Liver (tissue), 9 donors: ENCODE measurements around the gene ITFG1. TPM values are rescaled to one million over a fixed set of nuclear protein-coding genes. Genes with fewer than 3 reads are reported as not detected.
"Not testable (repeated sequence)": the region's sequence is repeated elsewhere in the genome, so short reads cannot be mapped to it uniquely, and the experiment has no call there.

Experiments
- DNase-seq: peaks from one replicate; pipeline ENCODE4 v3.0.0-alpha.2; 2017; ENCODE audit warnings: low spot score
- H3K27ac ChIP-seq, 2 donors: one replicate each; pipeline ENCODE4 v1.7.0; 2013; ENCODE audit warnings: inconsistent platforms in 2 of 2, low read length in 2 of 2, control low read depth in 1 of 2, low read depth in 1 of 2, mild to moderate bottlenecking in 1 of 2
- H3K27me3 ChIP-seq, 4 donors: one replicate each; pipeline versions ENCODE4 v1.6.1 to v1.7.0; 2013; ENCODE audit warnings: low read length in 3 of 4, inconsistent platforms in 1 of 4, mild to moderate bottlenecking in 1 of 4, moderate library complexity in 1 of 4; ENCODE audit not compliant: control insufficient read depth in 4 of 4, insufficient read depth in 4 of 4
- H3K36me3 ChIP-seq, 4 donors: one replicate each; pipeline versions ENCODE4 v1.6.1 to v1.7.0; 2013; ENCODE audit warnings: low read length in 3 of 4, mild to moderate bottlenecking in 3 of 4, low read depth in 1 of 4, moderate library complexity in 1 of 4; ENCODE audit not compliant: control insufficient read depth in 4 of 4, insufficient read depth in 3 of 4
- H3K4me1 ChIP-seq, 4 donors: one replicate each; pipeline versions ENCODE4 v1.6.1 to v1.7.0; 2013; ENCODE audit warnings: low read length in 3 of 4, mild to moderate bottlenecking in 3 of 4, moderate library complexity in 1 of 4; ENCODE audit not compliant: control insufficient read depth in 4 of 4, insufficient read depth in 4 of 4
- H3K4me3 ChIP-seq, 3 donors: one replicate each; pipeline versions ENCODE4 v1.6.1 to v1.7.0; 2013; ENCODE audit warnings: low read length in 3 of 3, control low read depth in 1 of 3, low read depth in 1 of 3, mild to moderate bottlenecking in 1 of 3
- H3K9ac ChIP-seq, 2 donors: one replicate each; pipeline ENCODE4 v1.7.0; 2013; ENCODE audit warnings: low read length in 2 of 2, mild to moderate bottlenecking in 2 of 2, moderate library complexity in 2 of 2, control low read depth in 1 of 2, low read depth in 1 of 2
- H3K9me3 ChIP-seq, 4 donors: one replicate each; pipeline versions ENCODE4 v1.6.1 to v1.7.0; 2013; ENCODE audit warnings: low read length in 3 of 4; ENCODE audit not compliant: control insufficient read depth in 4 of 4
- ATF3 ChIP-seq: IDR thresholded peaks from 2 replicates; pipeline ENCODE4 v1.6.1; 2016; ENCODE audit warnings: antibody characterized with exemption
- EGR1 ChIP-seq, 2 donors: IDR thresholded peaks; 2 replicates each; pipeline ENCODE4 v1.6.1; 2016 to 2018; ENCODE audit warnings: antibody characterized with exemption in 2 of 2, low read depth in 2 of 2
- FOXA1 ChIP-seq: IDR thresholded peaks from 2 replicates; pipeline ENCODE4 v1.6.1; 2016; ENCODE audit warnings: antibody characterized with exemption
- FOXA2 ChIP-seq: IDR thresholded peaks from 2 replicates; pipeline ENCODE4 v1.6.1; 2016; ENCODE audit warnings: antibody characterized with exemption
- GABPA ChIP-seq, 2 donors: IDR thresholded peaks in 1 of 2; conservative IDR thresholded peaks in 1 of 2; 2 replicates each; pipeline ENCODE4 v1.6.1; 2016; ENCODE audit warnings: antibody characterized with exemption in 2 of 2, mild to moderate bottlenecking in 1 of 2, moderate library complexity in 1 of 2
- HNF4A ChIP-seq, 2 donors: conservative IDR thresholded peaks; 2 replicates each; pipeline ENCODE4 v1.6.1; 2016; ENCODE audit warnings: antibody characterized with exemption in 2 of 2, mild to moderate bottlenecking in 2 of 2
- HNF4G ChIP-seq: IDR thresholded peaks from 2 replicates; pipeline ENCODE4 v1.6.1; 2016; ENCODE audit warnings: antibody characterized with exemption
- JUND ChIP-seq, 2 donors: IDR thresholded peaks; 2 replicates each; pipeline ENCODE4 v1.6.1; 2016; ENCODE audit warnings: antibody characterized with exemption in 2 of 2
- NR2F2 ChIP-seq: IDR thresholded peaks from 2 replicates; pipeline ENCODE4 v1.6.1; 2016; ENCODE audit warnings: antibody characterized with exemption
- RAD21 ChIP-seq, 2 donors: IDR thresholded peaks; 2 replicates each; pipeline ENCODE4 v1.6.1; 2016; ENCODE audit warnings: antibody characterized with exemption in 2 of 2, mild to moderate bottlenecking in 2 of 2
- REST ChIP-seq: IDR thresholded peaks from 2 replicates; pipeline ENCODE4 v1.6.1; 2016; ENCODE audit warnings: antibody characterized with exemption, mild to moderate bottlenecking
- SP1 ChIP-seq: IDR thresholded peaks from 2 replicates; pipeline ENCODE4 v1.6.1; 2018; ENCODE audit warnings: antibody characterized with exemption, mild to moderate bottlenecking
- TAF1 ChIP-seq: conservative IDR thresholded peaks from 2 replicates; pipeline ENCODE4 v1.6.1; 2016; ENCODE audit warnings: antibody characterized with exemption, mild to moderate bottlenecking
- YY1 ChIP-seq: IDR thresholded peaks from 2 replicates; pipeline ENCODE4 v1.6.1; 2016; ENCODE audit warnings: antibody characterized with exemption, mild to moderate bottlenecking
- ZBTB33 ChIP-seq: IDR thresholded peaks from 2 replicates; pipeline ENCODE4 v1.6.1; 2016; ENCODE audit warnings: antibody characterized with exemption
- WGBS: extraction: QIAGEN DNeasy Blood & Tissue Kit; methylation state at CpG from one replicate; pipeline ENCODE4 v1.1.7; 2013; 5-methylcytosine and 5-hydroxymethylcytosine counted together
- polyA plus RNA-seq, 2 donors: library from polyadenylated mRNA; stranded (reverse) in 1 of 2; unstranded in 1 of 2; fragments of 200-250 nt in 1 of 2; fragments of >200 nt in 1 of 2; fragmentation: Nextera tagmentation in 1 of 2; extraction: Ambion mirVana in 1 of 2; gene quantifications; one replicate each; pipeline versions ENCODE4 v1.2.1 to v1.2.3, GENCODE V29; 2013 to 2015
- total RNA-seq, 2 donors: library from RNA; depleted of rRNA; stranded (reverse); fragments of >200 nt; gene quantifications; one replicate each; pipeline ENCODE4 v1.2.3, GENCODE V29; 2014
- TF ChIP-seq, protein P1 (sequence below): fragments of 150-350 bp; IDR thresholded peaks from 2 replicates; pipeline ENCODE4 v1.5.1; 2017; ENCODE audit warnings: improper control_type of control experiment, low read depth, low read length; ENCODE audit not compliant: missing input control
- donor health status: healthy.
- donor health status: healthy.
- donor health status: healthy.
- donor health status: healthy.
- donor health status: healthy.

ITFG1 gene
- total and polyA plus RNA-seq, 4 donors, result 31.1 to 51.0 (median 36.5) TPM

DNA sequence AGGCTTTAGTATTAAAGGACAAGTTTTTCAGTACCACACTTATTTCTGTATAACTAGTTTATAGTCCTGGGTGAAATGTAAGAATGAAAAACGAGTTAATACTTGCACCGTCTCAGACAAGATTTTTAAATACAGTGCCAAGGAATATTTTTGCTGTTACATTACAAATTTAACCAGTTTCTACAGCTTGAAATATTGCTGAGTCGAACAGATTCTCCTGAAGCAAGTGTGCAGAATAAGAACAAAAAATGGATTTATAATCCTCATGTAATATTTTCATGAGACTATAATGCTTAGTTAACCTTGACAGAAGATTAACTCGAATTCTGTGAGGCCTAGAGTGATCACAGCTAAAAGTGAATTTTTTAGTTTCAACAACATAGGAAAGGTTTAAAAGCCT is 320.2 kb downstream of the ITFG1 start:
- Histone ChIP-seq H3K4me3 (no peak overlapping the region), H3K9ac (no peak overlapping the region), H3K4me1 (peaks cover 16 to 25% (median 21%) of the 10 kb centered on the region in 4 donors), H3K9me3 (peaks cover 0 to 1% (median 0%) of the 10 kb centered on the region in 4 donors), H3K36me3 (no peaks in the 10 kb centered on the region), H3K27ac (no peak overlapping the region), H3K27me3 (peaks cover 0 to 3% (median 0%) of the 10 kb centered on the region in 4 donors)
- WGBS, result 78% methylated on average over 4 of the region's 4 CpGs
- TF ChIP-seq, protein P1, sequence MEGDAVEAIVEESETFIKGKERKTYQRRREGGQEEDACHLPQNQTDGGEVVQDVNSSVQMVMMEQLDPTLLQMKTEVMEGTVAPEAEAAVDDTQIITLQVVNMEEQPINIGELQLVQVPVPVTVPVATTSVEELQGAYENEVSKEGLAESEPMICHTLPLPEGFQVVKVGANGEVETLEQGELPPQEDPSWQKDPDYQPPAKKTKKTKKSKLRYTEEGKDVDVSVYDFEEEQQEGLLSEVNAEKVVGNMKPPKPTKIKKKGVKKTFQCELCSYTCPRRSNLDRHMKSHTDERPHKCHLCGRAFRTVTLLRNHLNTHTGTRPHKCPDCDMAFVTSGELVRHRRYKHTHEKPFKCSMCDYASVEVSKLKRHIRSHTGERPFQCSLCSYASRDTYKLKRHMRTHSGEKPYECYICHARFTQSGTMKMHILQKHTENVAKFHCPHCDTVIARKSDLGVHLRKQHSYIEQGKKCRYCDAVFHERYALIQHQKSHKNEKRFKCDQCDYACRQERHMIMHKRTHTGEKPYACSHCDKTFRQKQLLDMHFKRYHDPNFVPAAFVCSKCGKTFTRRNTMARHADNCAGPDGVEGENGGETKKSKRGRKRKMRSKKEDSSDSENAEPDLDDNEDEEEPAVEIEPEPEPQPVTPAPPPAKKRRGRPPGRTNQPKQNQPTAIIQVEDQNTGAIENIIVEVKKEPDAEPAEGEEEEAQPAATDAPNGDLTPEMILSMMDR, result no peak
- no peak for TF ChIP-seq HNF4A (conservative IDR thresholded peaks at IDR 0.05)
- TF ChIP-seq YY1, result no peak
- no peak for TF ChIP-seq ATF3
- no peak for TF ChIP-seq JUND (IDR thresholded peaks at IDR 0.05)
- TF ChIP-seq EGR1 (IDR thresholded peaks at IDR 0.05; ENCODE audit: low read depth in 2 of 2), result no peak
- no peak for TF ChIP-seq ZBTB33
- no peak for TF ChIP-seq GABPA (IDR thresholded peaks at IDR 0.05 in 1 of 2, conservative IDR thresholded peaks at IDR 0.05 in 1 of 2)
- TF ChIP-seq RAD21 (IDR thresholded peaks at IDR 0.05), result no peak
- TF ChIP-seq FOXA2, result no peak
- no peak for TF ChIP-seq SP1
- no peak for DNase-seq

GRCh38 chr16:47139561-47140185 is 321.2 kb downstream of the ITFG1 start:
- Histone ChIP-seq H3K27me3 (no peaks in the 10 kb centered on the region), H3K27ac (no peak overlapping the region), H3K36me3 (no peaks in the 10 kb centered on the region), H3K9me3 (peaks cover 0 to 1% (median 0%) of the 10 kb centered on the region in 4 donors), H3K4me3 (no peak overlapping the region), H3K4me1 (peaks cover 15 to 25% (median 21%) of the 10 kb centered on the region in 4 donors), H3K9ac (no peak overlapping the region)
- no peak for TF ChIP-seq REST
- no peak for TF ChIP-seq FOXA1
- TF ChIP-seq HNF4G, result no peak
- TF ChIP-seq HNF4A (conservative IDR thresholded peaks at IDR 0.05), result no peak
- TF ChIP-seq FOXA2, result no peak
- no peak for TF ChIP-seq GABPA (IDR thresholded peaks at IDR 0.05 in 1 of 2, conservative IDR thresholded peaks at IDR 0.05 in 1 of 2)
- TF ChIP-seq NR2F2, result no peak
- no peak for TF ChIP-seq TAF1
- TF ChIP-seq, protein P1, result no peak
- no peak for DNase-seq
- 73% methylated on average over 3 of the region's 3 CpGs for WGBS

DNA sequence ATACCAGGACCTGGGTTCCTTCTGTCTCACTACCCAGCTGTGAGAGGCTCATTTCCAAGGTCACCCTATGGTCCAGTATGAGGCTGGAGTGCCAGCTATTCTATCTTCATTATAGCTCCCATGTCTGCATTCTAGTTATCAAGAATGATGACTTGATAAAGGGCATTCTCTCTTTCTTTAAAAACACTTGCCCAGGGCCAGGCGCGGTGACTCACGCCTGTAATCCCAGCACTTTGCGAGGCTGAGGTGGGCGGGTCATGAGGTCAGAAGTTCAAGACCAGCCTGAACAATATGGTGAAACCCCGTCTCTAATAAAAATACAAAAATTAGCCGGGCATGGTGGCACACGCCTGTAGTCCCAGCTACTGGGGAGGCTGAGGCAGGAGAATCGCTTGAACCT is 322.9 kb downstream of the ITFG1 start:
- not testable (repeated sequence) for DNase-seq, H3K9me3 ChIP-seq, H3K36me3 ChIP-seq, H3K27ac ChIP-seq, H3K4me3 ChIP-seq, H3K27me3 ChIP-seq, H3K9ac ChIP-seq
- peaks cover 5 to 12% (median 11%) of the 10 kb centered on the region in 4 donors for H3K4me1 ChIP-seq
- WGBS, result 89% methylated on average over 9 of the region's 9 CpGs
